Erythroblast (primary cell): Measurements from ENCODE around the gene MBL2.

Experiments used
- GATA1 ChIP-seq: IDR thresholded peaks from 2 replicates; pipeline ENCODE4 v1.6.1; 2011; ENCODE audit warnings: low read depth, mild to moderate bottlenecking, control low read depth, low read length, moderate library complexity
- POLR2A ChIP-seq: IDR thresholded peaks from 2 replicates; pipeline ENCODE4 v1.6.1; 2011; ENCODE audit warnings: mild to moderate bottlenecking, low read length

GRCh38 chr10:52820309-52820708, 47.7 kb upstream of the MBL2 start:
- TF ChIP-seq POLR2A (no peak), GATA1 (no peak)
